Left kidney (tissue), 2 donors: ENCODE results near the gene PACS2. TPM values are rescaled to one million over a fixed set of nuclear protein-coding genes. Genes with fewer than 3 reads are reported as not detected.
"Not testable (repeated sequence)": the region's sequence is repeated elsewhere in the genome, so short reads cannot be mapped to it uniquely, and the experiment has no call there.

Experiments
- DNase-seq: peaks from one replicate; pipeline ENCODE4 v3.0.0-alpha.2; 2013
- polyA plus RNA-seq: library from polyadenylated mRNA; unstranded; fragments of 120-200 nt; gene quantifications from one replicate; pipeline ENCODE4 v1.2.1, GENCODE V29; 2013; ENCODE audit not compliant: insufficient read length

PACS2 gene
- polyA plus RNA-seq, 1 donor, result 67.0 TPM

DNA sequence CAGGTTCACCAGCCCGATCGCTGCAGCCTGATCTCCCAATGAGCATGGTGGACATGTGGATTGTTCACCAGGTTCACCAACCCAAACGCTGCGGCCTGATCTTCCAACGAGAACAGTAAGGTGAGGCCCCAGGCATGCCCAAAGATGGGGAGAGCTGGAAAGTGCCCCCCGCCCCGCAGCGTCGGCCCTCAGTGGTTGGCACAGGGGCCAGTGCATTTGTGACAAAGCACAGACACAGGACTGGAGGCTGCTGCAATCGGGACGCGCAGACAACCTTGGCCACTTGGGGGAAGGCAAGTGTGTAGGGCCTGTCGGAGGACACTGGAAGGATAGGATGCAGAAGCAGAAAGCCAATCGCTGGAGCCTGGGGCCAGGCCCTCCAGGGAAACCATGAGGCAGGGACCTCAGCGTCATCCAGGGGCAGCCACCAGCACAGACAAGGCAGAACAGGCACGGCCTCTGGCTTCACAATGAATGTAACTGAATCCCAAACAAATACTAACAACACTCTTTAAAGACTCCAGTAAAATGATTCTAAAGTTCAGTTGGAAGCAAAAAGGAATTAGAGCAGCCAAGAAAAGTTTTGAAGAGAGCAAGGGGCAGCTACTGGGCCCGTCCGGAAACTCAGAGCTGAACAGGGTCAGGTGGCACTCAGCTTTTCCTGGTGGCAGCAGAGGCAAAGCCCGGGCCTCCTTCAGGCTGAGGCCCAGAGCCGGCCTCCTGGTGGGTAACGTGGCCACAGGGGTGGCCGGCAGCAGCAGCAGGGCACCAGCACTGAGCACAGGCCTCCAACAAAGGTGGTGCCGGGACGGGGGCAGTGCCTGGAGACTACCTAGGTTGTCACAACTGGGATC is 27.1 kb upstream of the PACS2 start:
- DNase-seq, result no peak

GRCh38 chr14:105288936-105289335 is 25.6 kb upstream of the PACS2 start:
- DNase-seq, result not testable (repeated sequence)

- no peak for DNase-seq
Observed at GRCh38 chr14:105290621-105291346, 23.8 kb upstream of the PACS2 start.

GRCh38 chr14:105292826-105293711 is 21.5 kb upstream of the PACS2 start:
- DNase-seq, result no peak

- DNase-seq, result no peak
Observed at GRCh38 chr14:105294142-105294597, 20.4 kb upstream of the PACS2 start.

DNA sequence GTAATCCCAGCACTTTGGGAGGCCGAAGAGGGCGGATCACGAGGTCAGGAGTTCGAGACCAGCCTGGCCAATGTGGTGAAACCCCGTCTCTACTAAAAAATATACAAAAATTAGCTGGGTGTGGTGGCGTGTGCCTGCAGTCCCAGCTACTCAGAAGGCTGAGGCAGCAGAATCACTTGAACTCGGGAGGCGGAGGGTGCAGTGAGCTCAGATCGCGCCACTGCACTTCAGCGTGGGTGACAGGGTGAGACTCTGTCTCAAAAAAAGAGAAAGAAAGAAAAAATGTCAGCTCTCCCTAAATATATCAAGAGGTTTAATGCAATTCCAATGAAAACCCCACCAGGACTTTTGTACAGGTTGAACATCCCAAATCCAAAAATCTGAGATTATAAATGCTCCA is 17.2 kb upstream of the PACS2 start:
- not testable (repeated sequence) for DNase-seq

DNA sequence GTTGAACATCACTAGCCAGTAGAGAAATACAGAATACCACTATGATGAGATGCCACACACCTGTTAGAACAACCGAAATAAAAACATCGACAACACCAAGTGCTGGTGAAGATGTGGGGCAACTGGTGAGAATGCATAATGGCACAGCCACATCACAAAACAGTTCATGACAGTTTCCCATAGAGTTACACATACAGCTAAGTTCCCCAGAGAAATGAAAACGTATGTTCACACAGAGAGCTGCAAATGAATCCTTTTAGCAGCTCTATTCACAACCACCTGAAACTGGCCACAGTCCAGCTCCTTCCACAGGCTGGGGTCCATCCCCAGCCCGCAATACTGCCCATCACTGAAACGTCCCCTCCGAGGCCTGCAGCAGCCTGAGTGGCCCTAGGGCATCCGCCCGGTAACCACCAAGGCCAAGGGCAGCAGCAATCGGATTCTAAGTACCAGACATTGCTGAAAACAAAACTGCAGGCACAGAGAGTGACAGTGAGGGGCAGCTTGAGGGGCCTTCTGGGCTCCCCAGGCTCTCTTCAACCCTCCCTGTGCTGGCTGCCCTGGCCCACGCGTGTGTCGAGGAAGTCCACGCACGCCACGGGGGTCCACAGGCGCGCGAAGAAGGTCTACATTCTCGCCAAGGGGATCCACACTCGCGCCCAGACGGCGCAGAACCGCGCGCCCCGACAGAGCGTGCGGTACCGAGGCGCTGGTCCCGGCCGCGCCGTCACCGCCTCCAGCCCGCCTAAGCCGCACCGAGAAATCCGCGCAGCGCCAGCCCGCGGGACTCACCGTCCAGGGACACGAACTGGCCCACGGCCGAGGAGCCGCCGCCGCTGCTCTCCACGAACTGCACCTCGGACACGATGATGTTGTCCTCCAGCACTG is 14.7 kb upstream of the PACS2 start:
- DNase-seq, result no peak

- peak; percentile 88 for DNase-seq
Observed at GRCh38 chr14:105300542-105301102, 13.9 kb upstream of the PACS2 start, which contains the start of gene BRF1. TSS of gene BRF1 (minus strand) at chr14:105301001. CDS start at chr14:105300629, 372 bp downstream.

GRCh38 chr14:105301103-105301914 is 13.2 kb upstream of the PACS2 start:
- DNase-seq, result peak; percentile 93

DNA sequence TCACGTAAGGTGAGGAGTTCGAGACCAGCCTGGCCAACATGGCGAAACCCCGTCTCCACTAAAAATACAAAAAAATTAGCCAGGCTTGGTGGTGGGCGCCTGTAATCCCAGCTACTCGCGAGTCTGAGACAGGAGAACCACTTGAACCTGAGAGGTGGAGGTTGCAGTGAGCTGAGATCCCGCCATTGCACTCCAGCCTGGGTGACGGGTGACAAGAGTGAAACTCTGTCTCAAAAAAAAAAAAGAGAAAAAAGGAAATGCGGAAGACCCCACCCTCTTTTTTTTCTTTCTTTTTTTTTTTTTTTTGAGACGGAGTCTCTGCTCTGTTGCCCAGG is 12.7 kb upstream of the PACS2 start:
- not testable (repeated sequence) for DNase-seq

GRCh38 chr14:105303949-105304348 is 10.6 kb upstream of the PACS2 start:
- DNase-seq, result no peak

GRCh38 chr14:105304565-105304964 is 10.0 kb upstream of the PACS2 start:
- DNase-seq, result no peak

- DNase-seq, result no peak
Observed at GRCh38 chr14:105305345-105305744, 9.2 kb upstream of the PACS2 start.

- DNase-seq, result no peak
Observed at GRCh38 chr14:105305791-105306190, 8.8 kb upstream of the PACS2 start.

- no peak for DNase-seq
Observed at GRCh38 chr14:105307052-105307727, 7.4 kb upstream of the PACS2 start.

- DNase-seq, result no peak
Observed at GRCh38 chr14:105309371-105309770, 5.2 kb upstream of the PACS2 start.

DNA sequence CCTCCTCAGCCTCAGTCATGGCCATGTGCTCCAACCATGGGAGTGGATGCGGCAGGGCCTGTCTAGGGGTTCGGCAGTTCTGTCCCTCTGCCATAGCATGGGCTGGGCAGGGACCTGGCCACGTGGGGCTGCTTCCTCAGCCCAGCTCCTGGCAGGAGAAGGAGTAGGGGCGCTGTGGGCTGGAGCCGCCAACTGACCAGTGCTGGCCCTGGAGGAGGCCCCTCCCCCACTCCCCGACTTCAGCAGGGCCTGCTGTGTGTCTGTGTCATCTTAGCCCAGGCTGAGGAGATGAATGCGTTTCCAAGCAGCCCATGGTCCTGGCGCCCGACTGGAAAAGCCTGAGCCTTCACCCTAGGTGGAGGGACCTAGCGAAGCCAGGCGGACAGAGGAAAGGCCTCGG is 2.7 kb upstream of the PACS2 start:
- no peak for DNase-seq

DNA sequence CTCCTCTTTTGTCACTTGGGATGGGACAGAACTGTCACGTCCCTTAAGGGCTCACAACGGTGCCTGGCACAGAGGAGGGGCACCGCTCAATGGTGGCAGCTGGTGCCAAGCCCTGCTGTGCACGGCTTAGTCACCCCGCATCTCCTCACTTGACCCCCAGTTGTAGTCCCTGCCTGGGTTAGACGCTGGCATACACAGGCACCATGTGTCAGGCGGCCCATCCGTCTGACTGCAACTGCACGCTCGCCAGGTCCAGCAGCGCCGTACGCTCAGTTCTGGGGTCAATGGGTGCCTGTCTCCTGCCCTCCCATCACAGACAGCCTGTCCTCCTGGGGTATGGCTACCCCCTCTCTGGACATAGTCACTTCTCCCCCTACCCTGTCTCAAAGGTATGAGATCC is 1.6 kb upstream of the PACS2 start:
- no peak for DNase-seq
